ENCODE results near the gene ERGIC1. TPM values are rescaled to one million over a fixed set of nuclear protein-coding genes. Genes with fewer than 3 reads are reported as not detected.
A peak's percentile ranks its signal among the peaks of the same experiment; 100 is the strongest.

ERGIC1 gene
- total and polyA plus RNA-seq, 10 of the 15 experiments (the other 5 are each of a cell fraction or from before 2014, with no cell fraction given) = 8.8 to 104 (median 76.3) TPM

GRCh38 chr5:172926796-172927195, 92.7 kb downstream of the ERGIC1 start:
- H3K36me3 ChIP-seq (ENCODE audit: control insufficient read depth in 2 of 2, insufficient read depth in 2 of 2, low read length in 1 of 2) = peaks cover 2 to 5% of the 10 kb centered on the region in 2 experiments
- no peak overlapping the region for H3K4me2 ChIP-seq (ENCODE audit: control insufficient read depth, insufficient read depth)
- H3K4me3 ChIP-seq = no peak overlapping the region
- TF ChIP-seq HDAC6 (IDR thresholded peaks at IDR 0.05; ENCODE audit: unreplicated experiment) (no peak), NFXL1 (IDR thresholded peaks at IDR 0.05; ENCODE audit: borderline replicate concordance) (no peak), ZNF274 (IDR thresholded peaks at IDR 0.05; ENCODE audit: insufficient read depth, insufficient read length) (no peak)
- BruUV-seq (replicated peaks) = no TSS peak
- ATAC-seq (no peak), DNase-seq (ENCODE audit: low read depth, low spot score) (no peak), FAIRE-seq (no peak)
- H3K4me1 ChIP-seq (ENCODE audit: control insufficient read depth, insufficient read depth, low read length) = peaks cover 5% of the 10 kb centered on the region; the same call in 1 of the 2 replicates
- ChIA-PET POLR2A (interaction anchor here (0.7 kb wide), 1 partner anchor 1134 kb away, joined by 4 read pairs; no protein-coding TSS in a partner anchor), CTCF (interaction anchor here (1.4 to 17.2 kb wide), 2 partner anchors 210 to 217 kb away, joined by 4 to 324 read pairs; no protein-coding TSS in a partner anchor), RAD21 (ENCODE audit: unreplicated experiment) (interaction anchor here (1.3 kb wide), 1 partner anchor 150 kb away, joined by 6 read pairs; no protein-coding TSS in a partner anchor), SMC1A (ENCODE audit: uncharacterized antibody, unreplicated experiment) (interaction anchor here (1.4 kb wide), 1 partner anchor 215 kb away, joined by 3 read pairs; no protein-coding TSS in a partner anchor)
- H3K27me3 ChIP-seq (replicated peaks in 1 of 2; ENCODE audit: control insufficient read depth in 2 of 2, insufficient read depth in 2 of 2, low read length in 1 of 2) = no peaks in the 10 kb centered on the region
- no peak overlapping the region for H3K9ac ChIP-seq (ENCODE audit: control insufficient read depth, insufficient read depth, low read length)
- WGBS (ENCODE audit: insufficient coverage, insufficient replicate concordance, low lambda C conversion rate, missing lambda C conversion rate) = 83% methylated on average over 12 of the region's 12 CpGs
- in situ Hi-C loops (cut with MboI) (loop anchor here (5.0 to 10.0 kb wide), 2 partner anchors 209 to 452 kb away; no protein-coding TSS in a partner anchor), intact Hi-C loops (cut with micrococcal nuclease; ENCODE audit: unreplicated experiment) (no loop called here)
- no peaks in the 10 kb centered on the region for H4K20me1 ChIP-seq (ENCODE audit: control insufficient read depth, insufficient read depth)
- H3K79me2 ChIP-seq (ENCODE audit: control insufficient read depth, insufficient read depth, low read length) = no peaks in the 10 kb centered on the region
- H3K27ac ChIP-seq (ENCODE audit: control insufficient read depth, insufficient read depth) = no peak overlapping the region
- H3K9me3 ChIP-seq (replicated peaks; ENCODE audit: control insufficient read depth, insufficient read depth, low read length) = no peaks in the 10 kb centered on the region
- no peak overlapping the region for H2AFZ ChIP-seq (ENCODE audit: control insufficient read depth, low read depth, low read length)

DNA sequence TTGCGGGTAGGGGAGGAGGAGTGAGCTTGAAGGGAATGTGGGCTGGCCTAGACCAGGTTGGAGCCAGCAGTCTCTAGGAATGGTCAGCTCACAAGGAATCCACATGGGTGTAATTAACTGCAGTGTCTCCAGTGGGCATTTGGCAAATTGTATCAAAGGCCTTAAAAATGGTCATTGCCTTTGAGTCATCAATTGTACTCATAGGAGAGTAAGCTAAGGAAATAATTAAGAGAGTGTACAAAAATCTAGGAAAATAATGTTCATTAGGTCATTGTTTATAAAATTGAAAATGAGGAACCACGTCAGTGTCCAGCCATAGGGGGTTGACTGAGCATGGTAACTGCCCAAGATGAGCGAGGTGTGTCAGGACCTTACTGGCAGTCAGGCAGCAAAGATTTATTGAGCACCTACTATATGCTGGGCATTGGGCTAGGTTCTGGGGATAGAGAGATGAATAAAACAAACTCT, 95.4 kb downstream of the ERGIC1 start:
- no peak overlapping the region for H3K27ac ChIP-seq (ENCODE audit: control insufficient read depth, insufficient read depth)
- TF ChIP-seq E2F4 (IDR thresholded peaks at IDR 0.05; ENCODE audit: low read depth, low read length) = no peak
- no peak for TF ChIP-seq LARP7 (IDR thresholded peaks at IDR 0.05)
- no peak for TF ChIP-seq ZNF207 (IDR thresholded peaks at IDR 0.05; ENCODE audit: borderline replicate concordance)
- no peak for TF ChIP-seq PKNOX1 (IDR thresholded peaks at IDR 0.05)
- no peak for TF ChIP-seq MYC (IDR thresholded peaks at IDR 0.05; ENCODE audit: insufficient read depth, insufficient read length, insufficient replicate concordance, low read length, severe bottlenecking)
- TF ChIP-seq NR2C1 (IDR thresholded peaks at IDR 0.05) = no peak
- TF ChIP-seq BMI1 (IDR thresholded peaks at IDR 0.05; ENCODE audit: borderline replicate concordance) = no peak
- no peak for TF ChIP-seq RB1 (IDR thresholded peaks at IDR 0.05; ENCODE audit: borderline replicate concordance)
- no peak for TF ChIP-seq CREM (IDR thresholded peaks at IDR 0.05; ENCODE audit: low read depth)

More for the DNA sequence above, 95.4 kb downstream of the ERGIC1 start:
- ChIA-PET CTCF (interaction anchor here (1.1 to 17.2 kb wide), 6 partner anchors 30 to 233 kb away, joined by 3 to 324 read pairs (median 5); partner anchors contain the start of gene RPL26L1), POLR2A (no interaction called here), SMC1A (ENCODE audit: uncharacterized antibody, unreplicated experiment) (interaction anchor here (1.2 to 1.9 kb wide), 2 partner anchors 168 to 215 kb away, joined by 4 to 5 read pairs; no protein-coding TSS in a partner anchor), RAD21 (ENCODE audit: unreplicated experiment) (interaction anchor here (1.0 to 5.9 kb wide), 2 partner anchors 15 to 216 kb away, joined by 3 to 70 read pairs; no protein-coding TSS in a partner anchor)
- in situ Hi-C loops (cut with MboI) = loop anchor here (5.0 to 10.0 kb wide), 2 partner anchors 212 to 455 kb away; no protein-coding TSS in a partner anchor
- 98% methylated on average over 3 of the region's 3 CpGs for WGBS (ENCODE audit: insufficient coverage, insufficient replicate concordance, low lambda C conversion rate, missing lambda C conversion rate)
- FAIRE-seq = no peak
- BruUV-seq (replicated peaks) = TSS peak; percentile 40
- Histone ChIP-seq H3K4me3 (no peak overlapping the region), H3K9ac (ENCODE audit: control insufficient read depth, insufficient read depth, low read length) (no peak overlapping the region), H3K27me3 (replicated peaks in 1 of 2; ENCODE audit: control insufficient read depth in 2 of 2, insufficient read depth in 2 of 2, low read length in 1 of 2) (no peaks in the 10 kb centered on the region), H3K4me2 (ENCODE audit: control insufficient read depth, insufficient read depth) (no peak overlapping the region), H4K20me1 (ENCODE audit: control insufficient read depth, insufficient read depth) (no peaks in the 10 kb centered on the region), H3K9me3 (replicated peaks; ENCODE audit: control insufficient read depth, insufficient read depth, low read length) (no peaks in the 10 kb centered on the region), H3K4me1 (ENCODE audit: control insufficient read depth, insufficient read depth, low read length) (peaks cover 5% of the 10 kb centered on the region; the same call in 1 of the 2 replicates), H3K79me2 (ENCODE audit: control insufficient read depth, insufficient read depth, low read length) (no peaks in the 10 kb centered on the region), H3K36me3 (ENCODE audit: control insufficient read depth in 2 of 2, insufficient read depth in 2 of 2, low read length in 1 of 2) (peaks cover 5% of the 10 kb centered on the region in 2 experiments), H2AFZ (ENCODE audit: control insufficient read depth, low read depth, low read length) (no peak overlapping the region)
- no peak for ATAC-seq
- DNase-seq (ENCODE audit: low read depth, low spot score) = no peak
- intact Hi-C loops (cut with micrococcal nuclease; ENCODE audit: unreplicated experiment) = no loop called here
